GM23338 (cell line): ENCODE data around the gene MUC22. TPM values are rescaled to one million over a fixed set of nuclear protein-coding genes. Genes with fewer than 3 reads are reported as not detected.
A peak's percentile ranks its signal among the peaks of the same experiment; 100 is the strongest.

Experiments used
- ATAC-seq: fragments of 200-7000 bp; cut with Tn5 transposase; 3 replicates; pipeline ENCODE4 v1.9.1; 2020
- DNase-seq: peaks from one replicate; pipeline ENCODE4 v3.0.0-alpha.2; 2015; ENCODE audit warnings: low spot score
- H2AFZ ChIP-seq: fragments of 200-600 bp; sonication (generic); 2 replicates; pipeline ENCODE4 v1.8.0; 2016; ENCODE audit warnings: antibody characterized with exemption, mild to moderate bottlenecking, moderate library complexity
- H3F3A ChIP-seq: fragments of 200-600 bp; sonication (generic); replicated peaks from 2 replicates; pipeline ENCODE4 v1.8.0; 2017; ENCODE audit warnings: antibody characterized with exemption, mixed run types, low read depth
- H3K27ac ChIP-seq: fragments of 200-600 bp; sonication (generic); 2 replicates; pipeline ENCODE4 v1.6.1; 2016; ENCODE audit warnings: low read depth
- H3K27me3 ChIP-seq: fragments of 200-600 bp; sonication (generic); 2 replicates; pipeline ENCODE4 v1.8.0; 2016; ENCODE audit warnings: mild to moderate bottlenecking, mixed run types, moderate library complexity; ENCODE audit not compliant: insufficient read depth
- H3K36me3 ChIP-seq: fragments of 200-600 bp; sonication (generic); 2 replicates; pipeline ENCODE4 v1.8.0; 2016; ENCODE audit warnings: mild to moderate bottlenecking; ENCODE audit not compliant: insufficient read depth
- H3K4me1 ChIP-seq: fragments of 200-600 bp; sonication (generic); 2 replicates; pipeline ENCODE4 v1.8.0; 2016; ENCODE audit warnings: mild to moderate bottlenecking, moderate library complexity; ENCODE audit not compliant: insufficient read depth
- H3K4me2 ChIP-seq: fragments of 200-600 bp; sonication (generic); 2 replicates; pipeline ENCODE4 v1.7.1; 2017; ENCODE audit warnings: mixed run types
- H3K4me3 ChIP-seq: fragments of 200-600 bp; sonication (generic); 2 replicates; pipeline ENCODE4 v1.6.1; 2016; ENCODE audit warnings: mixed run types
- H3K79me2 ChIP-seq: fragments of 200-600 bp; sonication (generic); replicated peaks from 2 replicates; pipeline ENCODE4 v1.8.0; 2017; ENCODE audit warnings: mild to moderate bottlenecking; ENCODE audit not compliant: insufficient read depth
- H3K9me2 ChIP-seq: fragments of 200-600 bp; sonication (generic); 2 replicates; pipeline ENCODE4 v1.8.0; 2017; ENCODE audit not compliant: insufficient read depth
- H4K20me1 ChIP-seq: fragments of 200-600 bp; sonication (generic); replicated peaks from 2 replicates; pipeline ENCODE4 v1.8.0; 2017; ENCODE audit warnings: mild to moderate bottlenecking; ENCODE audit not compliant: insufficient read depth
- H3K27ac Mint-ChIP-seq: 2 replicates; pipeline ENCODE4 v1.8.0; 2020; ENCODE audit warnings: inconsistent platforms, mild to moderate bottlenecking, moderate library complexity, mixed read lengths
- H3K27me3 Mint-ChIP-seq: 3 replicates; pipeline ENCODE4 v1.8.0; 2022; ENCODE audit warnings: low read depth, mild to moderate bottlenecking, moderate library complexity, mixed read lengths, inconsistent platforms; ENCODE audit not compliant: insufficient read depth, poor library complexity
- H3K36me3 Mint-ChIP-seq: 3 replicates; pipeline ENCODE4 v1.8.0; 2021; ENCODE audit warnings: low read depth, mild to moderate bottlenecking, inconsistent platforms, moderate library complexity, mixed read lengths
- H3K4me1 Mint-ChIP-seq: 3 replicates; pipeline ENCODE4 v1.8.0; 2020; ENCODE audit warnings: mild to moderate bottlenecking, inconsistent platforms, mixed read lengths
- H3K4me3 Mint-ChIP-seq: 3 replicates; pipeline ENCODE4 v1.8.0; 2021; ENCODE audit warnings: moderate library complexity, mild to moderate bottlenecking, inconsistent platforms, mixed read lengths
- H3K9me3 Mint-ChIP-seq: 3 replicates; pipeline ENCODE4 v1.8.0; 2020; ENCODE audit warnings: moderate library complexity, mild to moderate bottlenecking, inconsistent platforms, mixed read lengths
- CREB1 ChIP-seq: fragments of 250-450 bp; sonication (Bioruptor Pico); IDR thresholded peaks from 2 replicates; pipeline ENCODE4 v1.5.0; 2020; ENCODE audit warnings: low read depth, mild to moderate bottlenecking, moderate library complexity
- EZH2 ChIP-seq: fragments of 200-600 bp; sonication (generic); IDR thresholded peaks from one replicate; pipeline ENCODE4 v1.8.0; 2017; ENCODE audit warnings: antibody characterized with exemption, mild to moderate bottlenecking, low read depth; ENCODE audit not compliant: unreplicated experiment
- EZH2phosphoT487 ChIP-seq: fragments of 200-600 bp; sonication (generic); IDR thresholded peaks from one replicate; pipeline ENCODE4 v1.8.1; 2018; ENCODE audit warnings: antibody characterized with exemption; ENCODE audit not compliant: unreplicated experiment
- JUNB ChIP-seq: IDR thresholded peaks from one replicate; pipeline ENCODE4 v1.6.1; 2016; ENCODE audit warnings: antibody characterized with exemption; ENCODE audit not compliant: unreplicated experiment
- NANOG ChIP-seq: IDR thresholded peaks from 2 replicates; pipeline ENCODE4 v1.6.1; 2016; ENCODE audit warnings: antibody characterized with exemption, borderline replicate concordance
- POLR2AphosphoS5 ChIP-seq: IDR thresholded peaks from 2 replicates; pipeline ENCODE4 v1.6.1; 2016; ENCODE audit warnings: antibody characterized with exemption, low read depth
- STAT1 ChIP-seq: IDR thresholded peaks from one replicate; pipeline ENCODE4 v1.6.1; 2016; ENCODE audit warnings: antibody characterized with exemption; ENCODE audit not compliant: unreplicated experiment
- ZNF114 ChIP-seq: fragments of 250-450 bp; sonication (Bioruptor Pico); IDR thresholded peaks from 2 replicates; pipeline ENCODE4 v1.5.0; 2020; ENCODE audit warnings: mild to moderate bottlenecking, moderate library complexity
- ZNF331 ChIP-seq: fragments of 250-450 bp; sonication (Bioruptor Pico); IDR thresholded peaks from 2 replicates; pipeline ENCODE4 v1.5.0; 2020; ENCODE audit warnings: low read depth, mild to moderate bottlenecking, moderate library complexity
- polyA plus RNA-seq: library from polyadenylated mRNA; unstranded; fragments of >200 nt; fragmentation: Nextera tagmentation; extraction: Ambion mirVana; gene quantifications from 2 replicates; pipeline ENCODE4 v1.2.1, GENCODE V29; 2016
- total RNA-seq: library from RNA; depleted of rRNA; stranded (reverse); fragments of >200 nt; shearing (Covaris generic); gene quantifications from 2 replicates; pipeline ENCODE4 v1.2.3, GENCODE V29; 2014
- TF ChIP-seq, protein P1 (sequence below): fragments of 250-450 bp; sonication (Bioruptor Pico); IDR thresholded peaks from 2 replicates; pipeline ENCODE4 v1.5.0; 2020; ENCODE audit warnings: mild to moderate bottlenecking, moderate library complexity
- TF ChIP-seq, protein P2 (sequence below), 2 experiments: fragments of 200-600 bp in 1 of 2; sonication (generic) in 1 of 2; conservative IDR thresholded peaks; 2 replicates each; pipeline versions ENCODE4 v1.5.1 to v1.6.1; 2016 to 2017; ENCODE audit warnings: antibody characterized with exemption in 2 of 2, low read depth in 2 of 2, mild to moderate bottlenecking in 2 of 2, moderate library complexity in 1 of 2
- TF ChIP-seq, protein P3 (sequence below): IDR thresholded peaks from 2 replicates; pipeline ENCODE4 v1.6.1; 2016; ENCODE audit warnings: antibody characterized with exemption
- TF ChIP-seq, protein P4 (sequence below): IDR thresholded peaks from one replicate; pipeline ENCODE4 v1.6.1; 2018; ENCODE audit warnings: antibody characterized with exemption; ENCODE audit not compliant: unreplicated experiment

Gene MUC22
- total and polyA plus RNA-seq, 2 experiments from 2014 or later, result not detected

DNA sequence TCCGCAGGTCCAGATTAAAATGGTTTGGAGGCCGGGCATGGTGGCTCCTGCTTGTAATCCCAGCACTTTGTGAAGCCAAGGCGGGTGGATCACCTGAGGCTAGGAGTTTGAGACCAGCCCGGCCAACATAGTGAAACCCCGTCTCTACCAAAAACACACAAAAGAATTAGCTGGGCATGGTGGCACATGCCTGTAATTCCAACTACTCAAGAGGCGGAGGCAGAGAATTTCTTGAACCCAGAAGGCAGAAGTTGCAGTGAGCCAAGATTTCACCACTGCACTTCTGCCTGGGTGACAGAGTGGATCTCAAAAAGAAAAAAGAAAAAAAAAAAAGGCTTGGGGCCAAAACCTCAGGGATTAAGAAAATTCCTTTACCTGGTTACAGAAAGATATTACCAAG, 71.6 kb downstream of the MUC22 start:
- TF ChIP-seq, protein P1, sequence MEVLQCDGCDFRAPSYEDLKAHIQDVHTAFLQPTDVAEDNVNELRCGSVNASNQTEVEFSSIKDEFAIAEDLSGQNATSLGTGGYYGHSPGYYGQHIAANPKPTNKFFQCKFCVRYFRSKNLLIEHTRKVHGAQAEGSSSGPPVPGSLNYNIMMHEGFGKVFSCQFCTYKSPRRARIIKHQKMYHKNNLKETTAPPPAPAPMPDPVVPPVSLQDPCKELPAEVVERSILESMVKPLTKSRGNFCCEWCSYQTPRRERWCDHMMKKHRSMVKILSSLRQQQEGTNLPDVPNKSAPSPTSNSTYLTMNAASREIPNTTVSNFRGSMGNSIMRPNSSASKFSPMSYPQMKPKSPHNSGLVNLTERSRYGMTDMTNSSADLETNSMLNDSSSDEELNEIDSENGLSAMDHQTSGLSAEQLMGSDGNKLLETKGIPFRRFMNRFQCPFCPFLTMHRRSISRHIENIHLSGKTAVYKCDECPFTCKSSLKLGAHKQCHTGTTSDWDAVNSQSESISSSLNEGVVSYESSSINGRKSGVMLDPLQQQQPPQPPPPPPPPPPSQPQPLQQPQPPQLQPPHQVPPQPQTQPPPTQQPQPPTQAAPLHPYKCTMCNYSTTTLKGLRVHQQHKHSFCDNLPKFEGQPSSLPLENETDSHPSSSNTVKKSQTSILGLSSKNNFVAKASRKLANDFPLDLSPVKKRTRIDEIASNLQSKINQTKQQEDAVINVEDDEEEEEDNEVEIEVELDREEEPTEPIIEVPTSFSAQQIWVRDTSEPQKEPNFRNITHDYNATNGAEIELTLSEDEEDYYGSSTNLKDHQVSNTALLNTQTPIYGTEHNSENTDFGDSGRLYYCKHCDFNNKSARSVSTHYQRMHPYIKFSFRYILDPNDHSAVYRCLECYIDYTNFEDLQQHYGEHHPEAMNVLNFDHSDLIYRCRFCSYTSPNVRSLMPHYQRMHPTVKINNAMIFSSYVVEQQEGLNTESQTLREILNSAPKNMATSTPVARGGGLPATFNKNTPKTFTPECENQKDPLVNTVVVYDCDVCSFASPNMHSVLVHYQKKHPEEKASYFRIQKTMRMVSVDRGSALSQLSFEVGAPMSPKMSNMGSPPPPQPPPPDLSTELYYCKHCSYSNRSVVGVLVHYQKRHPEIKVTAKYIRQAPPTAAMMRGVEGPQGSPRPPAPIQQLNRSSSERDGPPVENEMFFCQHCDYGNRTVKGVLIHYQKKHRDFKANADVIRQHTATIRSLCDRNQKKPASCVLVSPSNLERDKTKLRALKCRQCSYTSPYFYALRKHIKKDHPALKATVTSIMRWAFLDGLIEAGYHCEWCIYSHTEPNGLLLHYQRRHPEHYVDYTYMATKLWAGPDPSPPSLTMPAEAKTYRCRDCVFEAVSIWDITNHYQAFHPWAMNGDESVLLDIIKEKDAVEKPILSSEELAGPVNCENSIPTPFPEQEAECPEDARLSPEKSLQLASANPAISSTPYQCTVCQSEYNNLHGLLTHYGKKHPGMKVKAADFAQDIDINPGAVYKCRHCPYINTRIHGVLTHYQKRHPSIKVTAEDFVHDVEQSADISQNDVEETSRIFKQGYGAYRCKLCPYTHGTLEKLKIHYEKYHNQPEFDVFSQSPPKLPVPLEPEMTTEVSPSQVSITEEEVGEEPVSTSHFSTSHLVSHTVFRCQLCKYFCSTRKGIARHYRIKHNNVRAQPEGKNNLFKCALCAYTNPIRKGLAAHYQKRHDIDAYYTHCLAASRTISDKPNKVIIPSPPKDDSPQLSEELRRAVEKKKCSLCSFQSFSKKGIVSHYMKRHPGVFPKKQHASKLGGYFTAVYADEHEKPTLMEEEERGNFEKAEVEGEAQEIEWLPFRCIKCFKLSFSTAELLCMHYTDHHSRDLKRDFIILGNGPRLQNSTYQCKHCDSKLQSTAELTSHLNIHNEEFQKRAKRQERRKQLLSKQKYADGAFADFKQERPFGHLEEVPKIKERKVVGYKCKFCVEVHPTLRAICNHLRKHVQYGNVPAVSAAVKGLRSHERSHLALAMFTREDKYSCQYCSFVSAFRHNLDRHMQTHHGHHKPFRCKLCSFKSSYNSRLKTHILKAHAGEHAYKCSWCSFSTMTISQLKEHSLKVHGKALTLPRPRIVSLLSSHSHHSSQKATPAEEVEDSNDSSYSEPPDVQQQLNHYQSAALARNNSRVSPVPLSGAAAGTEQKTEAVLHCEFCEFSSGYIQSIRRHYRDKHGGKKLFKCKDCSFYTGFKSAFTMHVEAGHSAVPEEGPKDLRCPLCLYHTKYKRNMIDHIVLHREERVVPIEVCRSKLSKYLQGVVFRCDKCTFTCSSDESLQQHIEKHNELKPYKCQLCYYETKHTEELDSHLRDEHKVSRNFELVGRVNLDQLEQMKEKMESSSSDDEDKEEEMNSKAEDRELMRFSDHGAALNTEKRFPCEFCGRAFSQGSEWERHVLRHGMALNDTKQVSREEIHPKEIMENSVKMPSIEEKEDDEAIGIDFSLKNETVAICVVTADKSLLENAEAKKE (CRISPR knock-in tag), result no peak
- TF ChIP-seq, protein P2, sequence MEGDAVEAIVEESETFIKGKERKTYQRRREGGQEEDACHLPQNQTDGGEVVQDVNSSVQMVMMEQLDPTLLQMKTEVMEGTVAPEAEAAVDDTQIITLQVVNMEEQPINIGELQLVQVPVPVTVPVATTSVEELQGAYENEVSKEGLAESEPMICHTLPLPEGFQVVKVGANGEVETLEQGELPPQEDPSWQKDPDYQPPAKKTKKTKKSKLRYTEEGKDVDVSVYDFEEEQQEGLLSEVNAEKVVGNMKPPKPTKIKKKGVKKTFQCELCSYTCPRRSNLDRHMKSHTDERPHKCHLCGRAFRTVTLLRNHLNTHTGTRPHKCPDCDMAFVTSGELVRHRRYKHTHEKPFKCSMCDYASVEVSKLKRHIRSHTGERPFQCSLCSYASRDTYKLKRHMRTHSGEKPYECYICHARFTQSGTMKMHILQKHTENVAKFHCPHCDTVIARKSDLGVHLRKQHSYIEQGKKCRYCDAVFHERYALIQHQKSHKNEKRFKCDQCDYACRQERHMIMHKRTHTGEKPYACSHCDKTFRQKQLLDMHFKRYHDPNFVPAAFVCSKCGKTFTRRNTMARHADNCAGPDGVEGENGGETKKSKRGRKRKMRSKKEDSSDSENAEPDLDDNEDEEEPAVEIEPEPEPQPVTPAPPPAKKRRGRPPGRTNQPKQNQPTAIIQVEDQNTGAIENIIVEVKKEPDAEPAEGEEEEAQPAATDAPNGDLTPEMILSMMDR (conservative IDR thresholded peaks at IDR 0.05; ENCODE audit: low read depth in 2 of 2), result no peak
- TF ChIP-seq STAT1 (no peak), EZH2 (no peak), JUNB (no peak), ZNF114 (CRISPR knock-in tag) (no peak), EZH2phosphoT487 (no peak), NANOG (no peak), CREB1 (CRISPR knock-in tag) (no peak), ZNF331 (CRISPR knock-in tag) (no peak), POLR2AphosphoS5 (no peak)
- TF ChIP-seq, protein P3, sequence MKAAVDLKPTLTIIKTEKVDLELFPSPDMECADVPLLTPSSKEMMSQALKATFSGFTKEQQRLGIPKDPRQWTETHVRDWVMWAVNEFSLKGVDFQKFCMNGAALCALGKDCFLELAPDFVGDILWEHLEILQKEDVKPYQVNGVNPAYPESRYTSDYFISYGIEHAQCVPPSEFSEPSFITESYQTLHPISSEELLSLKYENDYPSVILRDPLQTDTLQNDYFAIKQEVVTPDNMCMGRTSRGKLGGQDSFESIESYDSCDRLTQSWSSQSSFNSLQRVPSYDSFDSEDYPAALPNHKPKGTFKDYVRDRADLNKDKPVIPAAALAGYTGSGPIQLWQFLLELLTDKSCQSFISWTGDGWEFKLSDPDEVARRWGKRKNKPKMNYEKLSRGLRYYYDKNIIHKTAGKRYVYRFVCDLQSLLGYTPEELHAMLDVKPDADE, result no peak
- TF ChIP-seq, protein P4, sequence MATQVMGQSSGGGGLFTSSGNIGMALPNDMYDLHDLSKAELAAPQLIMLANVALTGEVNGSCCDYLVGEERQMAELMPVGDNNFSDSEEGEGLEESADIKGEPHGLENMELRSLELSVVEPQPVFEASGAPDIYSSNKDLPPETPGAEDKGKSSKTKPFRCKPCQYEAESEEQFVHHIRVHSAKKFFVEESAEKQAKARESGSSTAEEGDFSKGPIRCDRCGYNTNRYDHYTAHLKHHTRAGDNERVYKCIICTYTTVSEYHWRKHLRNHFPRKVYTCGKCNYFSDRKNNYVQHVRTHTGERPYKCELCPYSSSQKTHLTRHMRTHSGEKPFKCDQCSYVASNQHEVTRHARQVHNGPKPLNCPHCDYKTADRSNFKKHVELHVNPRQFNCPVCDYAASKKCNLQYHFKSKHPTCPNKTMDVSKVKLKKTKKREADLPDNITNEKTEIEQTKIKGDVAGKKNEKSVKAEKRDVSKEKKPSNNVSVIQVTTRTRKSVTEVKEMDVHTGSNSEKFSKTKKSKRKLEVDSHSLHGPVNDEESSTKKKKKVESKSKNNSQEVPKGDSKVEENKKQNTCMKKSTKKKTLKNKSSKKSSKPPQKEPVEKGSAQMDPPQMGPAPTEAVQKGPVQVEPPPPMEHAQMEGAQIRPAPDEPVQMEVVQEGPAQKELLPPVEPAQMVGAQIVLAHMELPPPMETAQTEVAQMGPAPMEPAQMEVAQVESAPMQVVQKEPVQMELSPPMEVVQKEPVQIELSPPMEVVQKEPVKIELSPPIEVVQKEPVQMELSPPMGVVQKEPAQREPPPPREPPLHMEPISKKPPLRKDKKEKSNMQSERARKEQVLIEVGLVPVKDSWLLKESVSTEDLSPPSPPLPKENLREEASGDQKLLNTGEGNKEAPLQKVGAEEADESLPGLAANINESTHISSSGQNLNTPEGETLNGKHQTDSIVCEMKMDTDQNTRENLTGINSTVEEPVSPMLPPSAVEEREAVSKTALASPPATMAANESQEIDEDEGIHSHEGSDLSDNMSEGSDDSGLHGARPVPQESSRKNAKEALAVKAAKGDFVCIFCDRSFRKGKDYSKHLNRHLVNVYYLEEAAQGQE, result no peak
- Mint-ChIP-seq H3K27ac (no peak overlapping the region), H3K9me3 (no peaks in the 10 kb centered on the region), H3K36me3 (no peaks in the 10 kb centered on the region), H3K4me3 (no peak overlapping the region), H3K4me1 (peaks cover 15% of the 10 kb centered on the region), H3K27me3 (peaks cover 15% of the 10 kb centered on the region)
- no peak overlapping the region for H3K4me2 ChIP-seq
- H3K36me3 ChIP-seq, result no peaks in the 10 kb centered on the region
- H3F3A ChIP-seq, result no peaks in the 10 kb centered on the region
- H3K27me3 ChIP-seq, result no peaks in the 10 kb centered on the region
- H3K27ac ChIP-seq, result no peak overlapping the region
- H3K4me1 ChIP-seq, result peaks cover 3% of the 10 kb centered on the region; the same call in 1 of the 2 replicates
- no peaks in the 10 kb centered on the region for H3K9me2 ChIP-seq
- no peaks in the 10 kb centered on the region for H4K20me1 ChIP-seq
- H3K79me2 ChIP-seq, result no peaks in the 10 kb centered on the region
- no peak overlapping the region for H3K4me3 ChIP-seq
- DNase-seq, result no peak
- peak overlapping the region; percentile 58; the same call in 1 of the 2 replicates for H2AFZ ChIP-seq
- no peak for ATAC-seq
